Stimulated activated naive CD8-positive, alpha-beta T cell treated with anti-CD3 and anti-CD28 coated beads, Interleukin-15, amount 100 ng/mL, for 72 hours (primary cell): ENCODE measurements around the gene SMDT1.
A peak's percentile ranks its signal among the peaks of the same experiment; 100 is the strongest.
"Not testable (repeated sequence)": the region's sequence is repeated elsewhere in the genome, so short reads cannot be mapped to it uniquely, and the experiment has no call there.

ENCODE experiments used
- ATAC-seq: fragments of 150-1000 bp; cut with Tn5 transposase; 2 replicates; pipeline ENCODE4 v1.10.0; 2021; ENCODE audit warnings: mild to moderate bottlenecking, moderate library complexity
- DNase-seq, 2 donors: peaks; one replicate each; pipeline ENCODE4 v3.0.0; 2021 to 2022
- H3K27ac Mint-ChIP-seq, 2 donors: one replicate each; pipeline ENCODE4 v1.8.0; 2022; ENCODE audit warnings: mild to moderate bottlenecking in 2 of 2, mixed read lengths in 2 of 2, moderate library complexity in 2 of 2
- H3K27me3 Mint-ChIP-seq: one replicate; pipeline ENCODE4 v1.8.0; 2022; ENCODE audit warnings: mixed read lengths
- H3K4me1 Mint-ChIP-seq: one replicate; pipeline ENCODE4 v1.8.0; 2022; ENCODE audit warnings: mild to moderate bottlenecking, mixed read lengths
- H3K4me3 Mint-ChIP-seq, 2 donors: one replicate each; pipeline ENCODE4 v1.8.0; 2022; ENCODE audit warnings: mild to moderate bottlenecking in 2 of 2, mixed read lengths in 2 of 2, moderate library complexity in 1 of 2
- H3K9me3 Mint-ChIP-seq, 2 donors: one replicate each; pipeline ENCODE4 v1.8.0; 2022; ENCODE audit warnings: mixed read lengths in 2 of 2

Gene SMDT1

GRCh38 chr22:42066126-42066761, 13.3 kb upstream of the SMDT1 start:
- Mint-ChIP-seq H3K27ac (no peak overlapping the region), H3K27me3 (no peaks in the 10 kb centered on the region), H3K4me1 (peaks cover 30% of the 10 kb centered on the region), H3K4me3 (no peak overlapping the region), H3K9me3 (no peaks in the 10 kb centered on the region)
- no peak for ATAC-seq
- DNase-seq, result no peak

GRCh38 chr22:42066937-42067336, 12.6 kb upstream of the SMDT1 start:
- no peak for DNase-seq
- Mint-ChIP-seq H3K27me3 (no peaks in the 10 kb centered on the region), H3K4me3 (no peak overlapping the region), H3K27ac (no peak overlapping the region), H3K4me1 (peaks cover 37% of the 10 kb centered on the region), H3K9me3 (no peaks in the 10 kb centered on the region)
- ATAC-seq, result no peak

- peaks cover 43% of the 10 kb centered on the region for H3K4me1 Mint-ChIP-seq
- peak overlapping the region; percentile 12 to 73 for H3K27ac Mint-ChIP-seq
- ATAC-seq, result no peak
Measured at GRCh38 chr22:42067671-42068251, 11.7 kb upstream of the SMDT1 start.

DNA sequence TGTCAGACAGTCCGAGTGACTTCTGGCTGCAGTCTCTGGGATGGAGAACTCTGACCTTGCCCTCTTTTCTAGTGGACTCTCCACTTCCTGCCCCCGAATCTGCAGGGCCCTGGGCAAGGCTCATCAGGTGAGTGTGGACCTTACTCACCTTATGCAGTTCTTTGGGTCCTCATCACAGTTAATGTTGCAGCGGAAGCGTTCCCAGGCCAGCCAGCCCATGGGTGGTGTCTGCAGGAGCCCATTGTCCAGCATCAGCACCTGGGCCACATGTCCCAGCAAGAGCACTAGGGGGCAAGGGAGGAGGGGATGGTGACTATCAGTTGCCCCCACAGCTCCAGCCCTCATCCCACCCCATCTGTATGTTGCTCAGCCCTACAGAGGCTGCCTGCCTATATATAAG, 11.2 kb upstream of the SMDT1 start:
- ATAC-seq (no peak), DNase-seq (no peak)
- Mint-ChIP-seq H3K9me3 (no peaks in the 10 kb centered on the region), H3K27ac (no peak overlapping the region), H3K27me3 (no peaks in the 10 kb centered on the region), H3K4me1 (peaks cover 48% of the 10 kb centered on the region), H3K4me3 (no peak overlapping the region)

More at GRCh38 chr22:42067671-42068251, 11.7 kb upstream of the SMDT1 start:
- no peak for DNase-seq
- Mint-ChIP-seq H3K9me3 (no peaks in the 10 kb centered on the region), H3K27me3 (no peaks in the 10 kb centered on the region), H3K4me3 (no peak overlapping the region)

DNA sequence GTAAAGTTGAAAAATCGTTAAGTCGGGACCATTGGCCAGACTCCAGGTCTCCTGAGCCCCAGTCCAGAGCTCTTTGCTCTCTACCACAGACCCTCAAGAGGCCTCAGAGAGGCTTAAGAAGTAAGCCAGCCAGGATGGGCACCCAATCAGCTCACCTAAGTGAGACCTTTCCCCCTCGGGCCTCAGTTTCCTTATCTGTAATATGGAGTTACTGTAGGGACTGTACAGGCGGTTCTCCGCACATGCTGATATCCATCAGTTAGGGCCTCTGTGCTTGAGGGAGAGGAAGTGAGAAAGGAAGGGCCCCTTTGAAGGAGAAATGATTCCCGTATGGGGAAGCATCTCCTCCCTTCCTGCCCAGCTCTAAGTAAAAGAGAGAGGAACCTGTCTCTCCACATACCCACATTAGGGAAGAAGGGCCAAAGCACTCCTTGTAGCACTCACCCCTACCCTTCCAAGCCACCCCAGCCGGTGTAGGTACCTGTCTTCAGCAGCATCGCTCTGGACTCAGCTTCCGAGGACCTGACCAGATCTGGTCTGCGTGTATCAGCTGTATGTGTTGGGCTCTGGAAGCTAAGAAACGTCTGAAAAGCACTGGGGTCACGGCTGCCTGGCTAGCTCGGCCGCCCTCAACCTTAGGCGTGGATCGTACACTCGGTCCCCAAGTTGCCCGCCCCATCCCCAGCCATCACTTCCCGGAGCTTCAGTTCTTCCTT, 9.5 kb upstream of the SMDT1 start:
- Mint-ChIP-seq H3K27ac (peak overlapping the region; percentile 60 to 91), H3K9me3 (no peaks in the 10 kb centered on the region), H3K4me1 (peaks cover 58% of the 10 kb centered on the region), H3K4me3 (peak overlapping the region; percentile 94), H3K27me3 (no peaks in the 10 kb centered on the region)
- ATAC-seq, result no peak
- no peak for DNase-seq

DNA sequence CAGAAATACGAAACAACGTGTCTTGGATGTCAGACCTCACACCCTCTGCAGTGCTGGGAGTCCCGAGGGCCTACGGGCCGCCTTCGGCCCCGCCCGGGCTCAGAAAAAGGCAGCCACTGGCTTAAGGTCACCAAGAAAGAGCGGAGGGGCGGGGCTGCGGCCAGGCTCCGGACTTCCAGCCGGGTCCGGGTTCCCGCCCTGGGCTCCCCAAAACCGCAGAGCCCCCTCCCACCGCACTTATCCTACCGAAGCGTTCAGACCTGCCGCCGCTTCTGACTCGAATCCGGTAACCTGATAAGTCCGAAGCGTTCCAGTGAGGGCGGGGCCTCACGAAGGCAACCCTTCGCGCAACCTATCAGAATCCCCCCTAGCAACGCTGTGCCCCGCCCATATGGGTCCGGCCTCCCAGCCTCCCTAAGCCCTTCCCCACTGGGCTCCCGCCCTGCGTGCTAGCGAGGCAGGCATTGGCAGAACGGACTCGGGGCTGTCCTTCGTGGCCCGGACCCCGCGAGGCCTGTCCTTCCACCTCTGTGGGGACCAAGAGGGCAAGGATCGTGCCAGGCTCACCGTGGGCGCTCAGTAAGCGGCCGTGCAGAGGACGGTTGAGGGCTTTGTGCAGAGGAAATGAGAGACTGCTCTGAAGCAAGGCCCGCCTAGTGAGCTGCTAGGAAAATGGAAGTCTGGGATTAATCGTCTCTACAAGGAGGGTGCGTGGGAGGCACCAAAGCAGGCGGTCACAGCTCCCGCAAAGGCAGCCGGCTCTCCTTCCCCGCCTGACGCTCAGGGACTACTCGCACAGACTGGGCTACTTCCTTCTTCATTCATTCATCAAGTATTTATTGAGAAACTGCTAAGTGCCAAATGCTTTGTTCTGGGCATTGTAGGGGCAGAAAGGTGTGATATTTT, 8.7 kb upstream of the SMDT1 start, which contains the start of gene NAGA:
Gene NAGA (minus strand): TSS at position 296 of the 906 bp plus-strand sequence. CDS start 515 bp downstream, outside the sequence.
- H3K9me3 Mint-ChIP-seq, result no peaks in the 10 kb centered on the region
- DNase-seq, result peak; percentile 86 to 93
- no peaks in the 10 kb centered on the region for H3K27me3 Mint-ChIP-seq
- H3K4me3 Mint-ChIP-seq, result peak within 1 kb of the TSS; percentile 94
- H3K4me1 Mint-ChIP-seq, result peaks cover 59% of the 10 kb centered on the region
- H3K27ac Mint-ChIP-seq, result peak within 1 kb of the TSS; percentile 85 to 91
- peak; percentile 98 for ATAC-seq

DNA sequence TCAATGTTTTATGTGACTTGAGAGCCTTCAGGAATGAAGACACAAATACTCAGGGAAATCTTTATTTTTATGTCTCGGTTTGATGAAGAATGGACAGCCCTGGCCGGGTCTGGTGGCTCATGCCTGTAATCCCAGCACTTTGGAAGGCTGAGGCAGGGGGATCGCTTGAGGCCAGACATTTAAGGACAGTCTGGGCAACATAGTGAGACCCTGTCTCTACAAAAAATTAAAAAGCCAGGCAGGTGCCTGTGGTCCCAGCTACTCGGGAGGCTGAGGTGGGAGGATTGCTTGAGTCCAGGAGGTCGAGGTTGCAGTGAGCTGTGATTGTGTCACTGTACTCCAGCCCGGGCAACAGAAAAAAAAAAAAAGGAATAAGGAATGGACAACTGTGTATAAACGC, 8.0 kb upstream of the SMDT1 start:
- not testable (repeated sequence) for DNase-seq, H3K9me3 Mint-ChIP-seq, ATAC-seq, H3K27me3 Mint-ChIP-seq
- Mint-ChIP-seq H3K4me3 (peak overlapping the region; percentile 94), H3K4me1 (peaks cover 59% of the 10 kb centered on the region), H3K27ac (peak overlapping the region in 1 of 2 donors; percentile 91)

GRCh38 chr22:42072606-42073330, 6.7 kb upstream of the SMDT1 start:
- no peak for DNase-seq
- Mint-ChIP-seq H3K27ac (peak overlapping the region in 1 of 2 donors; percentile 97), H3K4me1 (peaks cover 52% of the 10 kb centered on the region), H3K27me3 (no peaks in the 10 kb centered on the region), H3K4me3 (peak overlapping the region in 1 of 2 donors; percentile 68), H3K9me3 (no peaks in the 10 kb centered on the region)
- ATAC-seq, result no peak

- peaks cover 55% of the 10 kb centered on the region for H3K4me1 Mint-ChIP-seq
- ATAC-seq, result no peak
- peak overlapping the region in 1 of 2 donors; percentile 97 for H3K27ac Mint-ChIP-seq
Measured at GRCh38 chr22:42073621-42074041, 5.9 kb upstream of the SMDT1 start.

GRCh38 chr22:42074132-42074811, 5.2 kb upstream of the SMDT1 start, which contains the start of gene PHETA2:
Gene PHETA2, plus strand, starts transcription at chr22:42074248. Its CDS starts 3,046 bp downstream, at chr22:42077294.
- Mint-ChIP-seq H3K27ac (peak within 1 kb of the TSS; percentile 63 to 97), H3K4me1 (peaks cover 61% of the 10 kb centered on the region), H3K27me3 (no peaks in the 10 kb centered on the region), H3K9me3 (no peaks in the 10 kb centered on the region), H3K4me3 (peak within 1 kb of the TSS; percentile 76 to 79)
- ATAC-seq (peak; percentile 8), DNase-seq (peak; percentile 65 to 70)

More at GRCh38 chr22:42073621-42074041, 5.9 kb upstream of the SMDT1 start:
- Mint-ChIP-seq H3K9me3 (no peaks in the 10 kb centered on the region), H3K27me3 (no peaks in the 10 kb centered on the region), H3K4me3 (peak overlapping the region; percentile 68 to 77)
- no peak for DNase-seq

DNA sequence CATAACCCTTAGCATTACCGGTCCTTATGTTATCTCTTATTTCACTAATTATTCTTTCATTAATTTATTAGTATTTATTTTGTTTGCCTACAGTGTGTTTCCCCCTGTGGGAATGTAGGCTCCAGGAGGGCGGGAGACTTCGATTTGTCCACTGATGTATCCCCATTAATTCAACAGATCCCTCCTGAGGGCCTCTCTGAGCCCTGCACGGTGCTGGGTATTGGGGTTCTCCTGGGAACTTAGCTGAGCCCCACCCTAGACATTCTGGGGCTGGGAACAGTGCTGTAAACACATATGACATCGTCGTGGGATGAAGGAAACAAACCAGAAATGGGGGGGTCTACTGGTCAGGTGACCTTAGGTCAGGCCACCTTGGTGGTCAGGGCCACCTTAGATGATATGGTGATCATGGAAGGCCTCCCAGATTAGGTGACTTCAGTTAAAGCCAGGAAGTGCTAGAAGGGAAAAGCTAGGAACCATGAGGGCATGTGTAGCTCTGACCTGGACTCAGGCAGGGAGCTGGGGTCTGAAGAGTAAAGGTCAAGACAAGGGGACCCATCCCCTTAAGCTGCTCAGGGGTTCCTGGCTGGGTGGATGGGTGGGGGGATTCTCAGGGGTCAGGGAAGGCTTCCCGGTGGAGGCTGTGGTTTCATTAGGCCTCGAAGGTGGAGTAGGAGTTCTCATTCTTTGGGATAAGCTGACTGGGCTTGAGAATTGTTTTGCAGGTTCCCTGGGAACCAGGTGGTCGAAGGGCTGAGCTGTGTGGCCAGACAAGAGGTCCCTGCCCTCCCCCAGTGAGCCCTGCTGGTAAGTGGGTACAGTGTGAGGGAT, 4.4 kb upstream of the SMDT1 start:
- Mint-ChIP-seq H3K4me1 (peaks cover 57% of the 10 kb centered on the region), H3K27ac (peak overlapping the region; percentile 63 to 90), H3K4me3 (peak overlapping the region; percentile 76 to 79), H3K9me3 (no peaks in the 10 kb centered on the region), H3K27me3 (no peaks in the 10 kb centered on the region)
- DNase-seq (no peak), ATAC-seq (no peak)

DNA sequence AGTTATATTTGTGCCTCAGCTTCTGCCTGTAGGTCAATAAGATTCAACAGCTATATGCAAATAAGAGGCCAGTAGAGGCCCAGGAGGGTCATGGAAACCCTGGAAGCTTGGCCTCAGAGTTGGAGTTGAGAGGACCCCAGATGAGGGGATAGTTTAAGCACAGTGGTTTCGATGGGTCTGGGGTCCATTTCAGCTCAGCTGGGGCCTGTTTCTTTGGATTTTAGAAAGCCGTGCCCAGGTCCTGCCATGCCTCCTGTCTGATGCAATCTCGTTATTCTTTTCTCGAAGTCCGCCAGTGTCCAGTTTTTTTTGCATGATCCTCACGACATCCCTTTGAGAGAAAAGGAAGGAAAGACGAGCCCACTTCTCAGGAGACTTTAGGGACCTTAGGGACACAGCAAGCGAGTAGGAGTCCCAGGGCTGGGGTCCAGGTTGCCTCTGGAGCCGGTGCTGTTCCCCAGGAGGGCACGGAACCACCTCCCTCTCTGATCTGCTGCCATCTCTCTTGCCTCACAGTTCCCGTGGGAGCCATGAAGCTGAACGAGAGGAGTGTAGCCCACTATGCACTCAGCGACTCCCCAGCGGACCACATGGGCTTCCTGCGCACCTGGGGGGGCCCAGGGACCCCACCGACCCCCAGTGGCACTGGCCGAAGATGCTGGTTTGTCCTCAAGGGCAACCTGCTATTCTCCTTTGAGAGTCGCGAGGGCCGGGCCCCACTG, 2.6 kb upstream of the SMDT1 start:
- no peak overlapping the region for H3K4me3 Mint-ChIP-seq
- DNase-seq (no peak), ATAC-seq (no peak)
- H3K27ac Mint-ChIP-seq, result no peak overlapping the region
- H3K27me3 Mint-ChIP-seq, result no peaks in the 10 kb centered on the region
- peaks cover 52% of the 10 kb centered on the region for H3K4me1 Mint-ChIP-seq
- H3K9me3 Mint-ChIP-seq, result no peaks in the 10 kb centered on the region
